Omental fat pad (tissue), 4 donors: ENCODE measurements around the gene PTGER4. TPM values are rescaled to one million over a fixed set of nuclear protein-coding genes. Genes with fewer than 3 reads are reported as not detected.
"Not testable (repeated sequence)": the region's sequence is repeated elsewhere in the genome, so short reads cannot be mapped to it uniquely, and the experiment has no call there.

ENCODE experiments used
- ATAC-seq: fragments of 150-250 bp; one replicate; pipeline ENCODE4 v1.9.1; 2016; ENCODE audit warnings: mild to moderate bottlenecking, moderate library complexity; ENCODE audit not compliant: low FRiP score
- DNase-seq: peaks from one replicate; pipeline ENCODE4 v3.0.0-alpha.2; 2019; ENCODE audit warnings: low spot score
- total RNA-seq, 4 donors: library from RNA; depleted of rRNA; stranded (reverse); fragments of >200 nt; gene quantifications; one replicate each; pipeline ENCODE4 v1.1.0, GENCODE V29; 2016
- TF ChIP-seq, protein P1 (sequence below), 3 donors: fragments of 450-650 bp; IDR thresholded peaks; one replicate each; pipeline ENCODE4 v1.5.1; 2016 to 2017; ENCODE audit warnings: antibody characterized with exemption in 3 of 3, mild to moderate bottlenecking in 3 of 3, moderate library complexity in 2 of 3

Gene PTGER4
- total RNA-seq, 4 donors from 2014 or later: 39.5 to 87.7 (median 46.4) TPM

DNA sequence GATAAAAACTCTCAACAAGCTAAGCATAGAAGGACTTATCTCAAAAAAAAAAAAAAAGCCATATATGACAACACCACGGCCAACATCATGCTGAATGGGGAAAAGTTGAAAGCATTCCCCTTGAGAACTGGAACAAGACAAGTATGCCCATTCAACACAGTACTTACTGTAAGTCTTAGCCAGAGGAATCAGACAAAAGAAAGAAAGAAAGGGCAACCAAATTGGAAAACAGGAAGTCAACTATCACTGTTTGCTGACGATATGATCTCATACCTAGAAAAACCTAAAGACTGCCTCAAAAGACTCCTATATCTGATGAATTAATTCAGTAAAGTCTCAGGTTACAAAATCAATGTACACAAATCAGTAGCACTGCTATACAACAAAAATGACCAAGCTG lies 24.6 kb upstream of the PTGER4 start:
- ATAC-seq: no peak
- DNase-seq: no peak
- TF ChIP-seq, protein P1, sequence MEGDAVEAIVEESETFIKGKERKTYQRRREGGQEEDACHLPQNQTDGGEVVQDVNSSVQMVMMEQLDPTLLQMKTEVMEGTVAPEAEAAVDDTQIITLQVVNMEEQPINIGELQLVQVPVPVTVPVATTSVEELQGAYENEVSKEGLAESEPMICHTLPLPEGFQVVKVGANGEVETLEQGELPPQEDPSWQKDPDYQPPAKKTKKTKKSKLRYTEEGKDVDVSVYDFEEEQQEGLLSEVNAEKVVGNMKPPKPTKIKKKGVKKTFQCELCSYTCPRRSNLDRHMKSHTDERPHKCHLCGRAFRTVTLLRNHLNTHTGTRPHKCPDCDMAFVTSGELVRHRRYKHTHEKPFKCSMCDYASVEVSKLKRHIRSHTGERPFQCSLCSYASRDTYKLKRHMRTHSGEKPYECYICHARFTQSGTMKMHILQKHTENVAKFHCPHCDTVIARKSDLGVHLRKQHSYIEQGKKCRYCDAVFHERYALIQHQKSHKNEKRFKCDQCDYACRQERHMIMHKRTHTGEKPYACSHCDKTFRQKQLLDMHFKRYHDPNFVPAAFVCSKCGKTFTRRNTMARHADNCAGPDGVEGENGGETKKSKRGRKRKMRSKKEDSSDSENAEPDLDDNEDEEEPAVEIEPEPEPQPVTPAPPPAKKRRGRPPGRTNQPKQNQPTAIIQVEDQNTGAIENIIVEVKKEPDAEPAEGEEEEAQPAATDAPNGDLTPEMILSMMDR (IDR thresholded peaks at IDR 0.05): no peak

DNA sequence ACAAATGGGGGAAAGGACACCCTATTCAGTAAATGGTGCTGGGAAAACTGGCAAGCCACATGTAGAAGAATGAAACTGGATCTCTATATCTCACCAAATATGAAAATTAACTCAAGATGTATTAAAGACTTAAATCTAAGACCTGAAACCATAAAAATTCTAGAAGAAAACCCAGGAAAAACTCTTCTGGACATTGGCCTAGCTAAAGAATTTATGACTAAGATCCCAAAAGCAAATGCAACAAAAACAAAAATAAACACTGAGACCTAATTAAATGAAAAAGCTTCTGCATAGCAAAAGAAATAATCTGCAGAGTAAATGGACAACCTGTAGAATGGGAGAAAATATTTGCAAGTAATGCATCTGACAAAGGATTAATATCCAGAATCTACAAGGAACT lies 23.6 kb upstream of the PTGER4 start:
- ATAC-seq, DNase-seq: not testable (repeated sequence)

DNA sequence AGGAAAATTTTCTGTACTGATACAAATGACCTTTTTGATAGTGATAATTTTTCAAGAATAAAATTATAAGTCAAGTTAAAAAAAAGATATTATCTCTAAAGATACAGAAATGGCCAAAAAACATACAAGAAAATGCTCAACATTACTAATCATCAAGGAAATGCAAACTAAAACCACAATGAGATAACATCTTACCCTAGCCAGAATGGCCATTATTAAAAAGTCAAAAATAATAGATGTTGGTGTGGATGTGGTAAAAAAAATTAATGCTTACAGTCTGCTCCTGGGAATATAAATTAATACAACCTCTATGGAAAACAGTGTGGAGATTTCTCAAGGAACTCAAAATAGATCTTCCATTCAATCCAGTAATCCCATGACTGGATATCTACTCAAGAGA lies 22.9 kb upstream of the PTGER4 start:
- DNase-seq (no peak), ATAC-seq (no peak)
- TF ChIP-seq, protein P1 (IDR thresholded peaks at IDR 0.05): no peak

DNA sequence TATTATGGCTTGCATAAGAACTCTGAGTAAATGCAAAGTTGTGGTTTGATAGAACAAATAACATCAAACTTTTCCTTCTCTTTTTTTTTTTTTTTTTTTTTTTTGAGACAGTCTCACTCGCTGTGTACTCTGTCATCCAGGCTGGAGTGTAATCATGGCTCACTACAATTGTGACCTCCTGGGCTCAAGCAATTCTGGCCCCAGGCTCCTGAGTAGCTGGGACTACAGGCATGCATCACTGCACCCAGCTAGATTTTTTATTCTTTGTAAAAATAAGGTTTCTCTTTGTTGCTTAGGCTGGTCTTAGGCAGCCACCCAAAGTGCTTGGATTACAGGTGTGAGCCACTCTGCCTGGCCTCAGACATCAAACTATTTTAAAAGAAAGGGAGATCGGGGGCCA lies 19.0 kb upstream of the PTGER4 start:
- TF ChIP-seq, protein P1 (IDR thresholded peaks at IDR 0.05): no peak
- DNase-seq: no peak
- ATAC-seq: no peak

DNA sequence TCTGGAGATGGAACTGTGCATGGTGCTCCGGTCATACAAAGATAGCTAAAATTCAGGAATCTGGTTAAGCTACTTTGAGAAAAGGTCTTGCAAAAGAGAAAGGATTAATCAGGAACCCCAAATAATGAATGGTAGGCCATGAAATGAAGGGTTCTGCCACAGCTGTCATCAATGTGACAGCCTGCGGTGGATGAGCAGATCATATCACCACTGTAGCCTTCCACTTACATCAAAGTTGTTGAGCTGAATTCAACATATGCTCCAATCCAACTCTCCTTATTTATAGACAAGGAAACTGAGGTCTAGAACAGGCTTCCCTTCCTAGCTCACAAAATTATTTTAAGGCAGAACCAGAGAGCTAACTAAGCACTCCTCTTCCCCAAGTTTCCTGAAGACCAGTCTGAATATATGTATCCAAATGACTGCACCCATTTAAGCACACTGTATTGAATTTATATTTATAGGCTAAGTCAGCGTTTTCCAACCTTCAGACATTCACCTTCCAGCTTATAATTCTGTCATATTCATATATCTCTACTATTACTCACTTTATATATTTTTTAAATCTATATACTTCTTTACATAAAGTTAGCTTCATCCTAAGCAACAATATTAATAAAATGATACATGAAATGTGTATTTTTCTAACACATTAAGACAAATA lies 13.9 kb upstream of the PTGER4 start:
- TF ChIP-seq, protein P1 (IDR thresholded peaks at IDR 0.05): no peak
- ATAC-seq (no peak), DNase-seq (no peak)

DNA sequence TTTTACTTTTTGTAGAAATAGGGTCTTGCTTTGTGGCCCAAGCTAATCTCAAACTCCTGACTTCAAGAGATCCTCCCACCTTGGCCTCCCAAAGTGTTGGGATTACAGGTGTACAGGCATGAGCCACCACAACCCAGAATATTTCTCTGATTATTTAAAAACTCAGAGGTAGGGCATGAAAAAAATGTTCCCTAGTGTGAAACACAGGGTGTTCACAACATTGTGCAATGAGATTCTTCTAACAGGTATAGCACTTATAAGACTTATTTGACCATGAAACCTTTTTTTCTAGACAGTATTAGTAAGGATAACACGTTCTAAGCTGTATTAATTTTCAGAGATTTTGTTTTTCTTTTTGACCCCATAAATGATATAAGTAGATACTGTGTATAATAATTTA lies 13.1 kb upstream of the PTGER4 start:
- TF ChIP-seq, protein P1 (IDR thresholded peaks at IDR 0.05): no peak
- no peak for ATAC-seq
- no peak for DNase-seq

DNA sequence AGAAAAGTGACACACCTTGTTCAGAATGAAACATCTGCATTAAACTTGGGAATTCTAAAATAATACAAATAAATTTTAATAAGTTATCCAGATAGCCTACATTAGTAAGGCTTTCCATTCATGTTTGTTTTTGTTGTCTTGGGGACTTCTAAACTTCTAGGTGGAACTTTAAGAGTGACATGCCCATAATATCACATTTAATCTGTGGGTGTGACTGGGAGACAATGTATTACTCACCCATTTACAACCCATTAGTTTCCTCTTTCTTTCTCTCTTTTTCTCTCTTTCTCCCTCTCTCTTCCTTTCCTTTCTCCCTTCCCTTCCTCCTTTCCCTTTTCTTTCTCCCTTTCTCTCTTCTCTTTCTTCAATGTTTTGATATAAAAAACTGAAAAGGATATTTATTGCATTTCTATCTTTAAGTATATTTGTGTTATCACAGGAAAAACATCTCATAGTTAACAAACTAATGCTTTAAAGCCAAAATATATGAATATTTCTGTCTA lies 12.5 kb upstream of the PTGER4 start:
- no peak for DNase-seq
- ATAC-seq: no peak
- TF ChIP-seq, protein P1 (IDR thresholded peaks at IDR 0.05): no peak
